Measurements from ENCODE around the gene RBFA. TPM values are rescaled to one million over a fixed set of nuclear protein-coding genes. Genes with fewer than 3 reads are reported as not detected.

Gene RBFA
- polyA plus RNA-seq, 1 experiment, result 32.6 TPM

- ChIA-PET POLR2A (no interaction called here), CTCF (no interaction called here)
- H3K9me3 ChIP-seq (ENCODE audit: control insufficient read depth, insufficient read depth, low read length), result peaks cover 7% of the 10 kb centered on the region
- H3K27me3 ChIP-seq (ENCODE audit: control insufficient read depth, insufficient read depth, low read length), result no peaks in the 10 kb centered on the region
- no peak for TF ChIP-seq CTCF (IDR thresholded peaks at IDR 0.05; ENCODE audit: low read depth, low read length)
- DNase-seq (ENCODE audit: low read depth, low spot score), result no peak
- no peak overlapping the region for H3K27ac ChIP-seq (ENCODE audit: low read depth, low read length)
- no peak overlapping the region for H3K4me3 ChIP-seq (ENCODE audit: low read depth, low read length)
These were observed 12.8 kb downstream of the RBFA start for GRCh38 chr18:80046961-80047541.

GRCh38 chr18:80050797-80051196 lies 16.6 kb downstream of the RBFA start:
- Histone ChIP-seq H3K4me3 (ENCODE audit: low read depth, low read length) (no peak overlapping the region), H3K9me3 (ENCODE audit: control insufficient read depth, insufficient read depth, low read length) (peaks cover 14% of the 10 kb centered on the region), H3K27ac (ENCODE audit: low read depth, low read length) (no peak overlapping the region), H3K27me3 (ENCODE audit: control insufficient read depth, insufficient read depth, low read length) (no peaks in the 10 kb centered on the region)
- ChIA-PET CTCF (interaction anchor here (1.0 kb wide), 1 partner anchor 16 kb away, joined by 3 read pairs; no protein-coding TSS in a partner anchor), POLR2A (no interaction called here)
- no peak for TF ChIP-seq CTCF (IDR thresholded peaks at IDR 0.05; ENCODE audit: low read depth, low read length)
- DNase-seq (ENCODE audit: low read depth, low spot score), result no peak

GRCh38 chr18:80056095-80056494 lies 21.9 kb downstream of the RBFA start:
- Histone ChIP-seq H3K4me3 (ENCODE audit: low read depth, low read length) (no peak overlapping the region), H3K27me3 (ENCODE audit: control insufficient read depth, insufficient read depth, low read length) (no peaks in the 10 kb centered on the region), H3K9me3 (ENCODE audit: control insufficient read depth, insufficient read depth, low read length) (peaks cover 29% of the 10 kb centered on the region), H3K27ac (ENCODE audit: low read depth, low read length) (no peak overlapping the region)
- TF ChIP-seq CTCF (IDR thresholded peaks at IDR 0.05; ENCODE audit: low read depth, low read length), result no peak
- CTCF ChIA-PET, result no interaction called here
- POLR2A ChIA-PET, result no interaction called here
- DNase-seq (ENCODE audit: low read depth, low spot score), result no peak

GRCh38 chr18:80059945-80060344 lies 25.7 kb downstream of the RBFA start:
- Histone ChIP-seq H3K27ac (ENCODE audit: low read depth, low read length) (no peak overlapping the region), H3K4me3 (ENCODE audit: low read depth, low read length) (no peak overlapping the region), H3K27me3 (ENCODE audit: control insufficient read depth, insufficient read depth, low read length) (no peaks in the 10 kb centered on the region), H3K9me3 (ENCODE audit: control insufficient read depth, insufficient read depth, low read length) (peaks cover 24% of the 10 kb centered on the region)
- ChIA-PET CTCF (no interaction called here), POLR2A (no interaction called here)
- no peak for TF ChIP-seq CTCF (IDR thresholded peaks at IDR 0.05; ENCODE audit: low read depth, low read length)
- no peak for DNase-seq (ENCODE audit: low read depth, low spot score)

GRCh38 chr18:80065705-80066104 lies 31.5 kb downstream of the RBFA start:
- ChIA-PET POLR2A (no interaction called here), CTCF (no interaction called here)
- no peak overlapping the region for H3K4me3 ChIP-seq (ENCODE audit: low read depth, low read length)
- peaks cover 4% of the 10 kb centered on the region; the same call in 1 of the 2 replicates for H3K9me3 ChIP-seq (ENCODE audit: control insufficient read depth, insufficient read depth, low read length)
- H3K27me3 ChIP-seq (ENCODE audit: control insufficient read depth, insufficient read depth, low read length), result no peaks in the 10 kb centered on the region
- no peak overlapping the region for H3K27ac ChIP-seq (ENCODE audit: low read depth, low read length)
- DNase-seq (ENCODE audit: low read depth, low spot score), result no peak
- TF ChIP-seq CTCF (IDR thresholded peaks at IDR 0.05; ENCODE audit: low read depth, low read length), result no peak
